GM23248 (cell line): Measurements from ENCODE around the gene STRAP. TPM values are rescaled to one million over a fixed set of nuclear protein-coding genes. Genes with fewer than 3 reads are reported as not detected.

ENCODE experiments used
- DNase-seq: peaks from one replicate; pipeline ENCODE4 v3.0.0-alpha.2; 2015
- H2AFZ ChIP-seq: fragments of 200-600 bp; sonication (generic); 2 replicates; pipeline ENCODE4 v1.6.1; 2016; ENCODE audit warnings: antibody characterized with exemption
- H3F3A ChIP-seq: fragments of 200-600 bp; sonication (generic); 2 replicates; pipeline ENCODE4 v1.6.1; 2016; ENCODE audit warnings: mild to moderate bottlenecking, antibody characterized with exemption, mixed run types; ENCODE audit not compliant: insufficient read depth
- H3K27ac ChIP-seq: fragments of 200-600 bp; sonication (generic); 2 replicates; pipeline ENCODE4 v1.5.1; 2016; ENCODE audit warnings: mild to moderate bottlenecking
- H3K27me3 ChIP-seq: fragments of 200-600 bp; sonication (generic); replicated peaks from 2 replicates; pipeline ENCODE4 v1.6.1; 2016; ENCODE audit warnings: mild to moderate bottlenecking; ENCODE audit not compliant: insufficient read depth
- H3K36me3 ChIP-seq: fragments of 200-600 bp; sonication (generic); 2 replicates; pipeline ENCODE4 v1.6.1; 2016; ENCODE audit warnings: low read depth, mild to moderate bottlenecking
- H3K4me1 ChIP-seq: fragments of 200-600 bp; sonication (generic); 2 replicates; pipeline ENCODE4 v1.6.1; 2016; ENCODE audit warnings: mild to moderate bottlenecking; ENCODE audit not compliant: insufficient read depth
- H3K4me2 ChIP-seq: fragments of 200-600 bp; sonication (generic); one replicate; pipeline ENCODE4 v1.6.1; 2016; ENCODE audit warnings: mild to moderate bottlenecking; ENCODE audit not compliant: unreplicated experiment
- H3K4me3 ChIP-seq: fragments of 200-600 bp; sonication (generic); 2 replicates; pipeline ENCODE4 v1.5.1; 2016; ENCODE audit warnings: mild to moderate bottlenecking
- H3K79me2 ChIP-seq: fragments of 200-600 bp; sonication (generic); 2 replicates; pipeline ENCODE4 v1.6.1; 2016; ENCODE audit warnings: mild to moderate bottlenecking; ENCODE audit not compliant: insufficient read depth
- H3K9ac ChIP-seq: fragments of 200-600 bp; sonication (generic); 2 replicates; pipeline ENCODE4 v1.6.1; 2016; ENCODE audit warnings: mild to moderate bottlenecking
- H3K9me2 ChIP-seq: fragments of 200-600 bp; sonication (generic); 2 replicates; pipeline ENCODE4 v1.6.1; 2016; ENCODE audit warnings: mixed run types, mild to moderate bottlenecking, moderate library complexity; ENCODE audit not compliant: insufficient read depth
- H3K9me3 ChIP-seq: fragments of 200-600 bp; sonication (generic); one replicate; pipeline ENCODE4 v1.6.1; 2017; ENCODE audit warnings: low read depth
- H4K20me1 ChIP-seq: fragments of 200-600 bp; sonication (generic); 2 replicates; pipeline ENCODE4 v1.6.0; 2016; ENCODE audit not compliant: insufficient read depth
- EZH2 ChIP-seq: fragments of 200-600 bp; sonication (generic); IDR thresholded peaks from 2 replicates; pipeline ENCODE4 v1.6.1; 2018; ENCODE audit warnings: antibody characterized with exemption, mild to moderate bottlenecking; ENCODE audit not compliant: insufficient read depth, poor library complexity, severe bottlenecking
- EZH2phosphoT487 ChIP-seq: fragments of 200-600 bp; sonication (generic); IDR thresholded peaks from 2 replicates; pipeline ENCODE4 v1.6.1; 2018; ENCODE audit warnings: antibody characterized with exemption, moderate library complexity, mild to moderate bottlenecking, low read depth; ENCODE audit not compliant: insufficient read depth
- WGBS, 2 experiments: methylation state at CpG; one replicate each; pipeline ENCODE4 v1.1.6; 2015 to 2017; ENCODE audit warnings: low lambda C conversion rate in 2 of 2, low coverage in 1 of 2; ENCODE audit errors: missing lambda C conversion rate in 2 of 2; 5-methylcytosine and 5-hydroxymethylcytosine counted together
- in situ Hi-C: fragments of 300-500 bp; cut with MboI; formaldehyde crosslinking; loops from 2 replicates; pipeline ENCODE4 v1.15.0; 2020
- polyA plus RNA-seq: library from polyadenylated mRNA; unstranded; fragments of >200 nt; fragmentation: Nextera tagmentation; extraction: Ambion mirVana; gene quantifications from 2 replicates; pipeline ENCODE4 v1.2.1, GENCODE V29; 2016
- total RNA-seq: library from RNA; depleted of rRNA; stranded (reverse); fragments of >200 nt; shearing (Covaris generic); gene quantifications from 2 replicates; pipeline ENCODE4 v1.2.3, GENCODE V29; 2014; rRNA removed

Gene STRAP
- total RNA-seq (94.1 and 128 TPM in 2 replicates), polyA plus RNA-seq (284 and 294 TPM in 2 replicates)

- WGBS, 2 experiments: 1% methylated on average over 44 to 63 of the region's 63 CpGs
Observed at GRCh38 chr12:15882118-15882971, at the start of gene STRAP. TSS of gene STRAP (plus strand) at chr12:15882387. CDS start at chr12:15882708, 321 bp downstream.

GRCh38 chr12:15834575-15834974 is 47.6 kb upstream of the STRAP start:
- H3K27me3 ChIP-seq: no peaks in the 10 kb centered on the region
- no peak for TF ChIP-seq EZH2phosphoT487
- TF ChIP-seq EZH2: no peak
- H3K79me2 ChIP-seq: no peaks in the 10 kb centered on the region
- DNase-seq: peak; percentile 45
- WGBS, 2 experiments: 51 to 63% methylated on average over 4 of the region's 4 CpGs
- in situ Hi-C loops: no loop called here
- H3F3A ChIP-seq: peaks cover 45% of the 10 kb centered on the region
- H3K9me2 ChIP-seq: no peaks in the 10 kb centered on the region
- no peaks in the 10 kb centered on the region for H4K20me1 ChIP-seq
- H3K9me3 ChIP-seq: no peaks in the 10 kb centered on the region
- H2AFZ ChIP-seq: 0 out of 2 replicates have a peak overlapping the region, but pooled peaks have one; percentile 47
- H3K4me2 ChIP-seq: no peak overlapping the region
- H3K4me3 ChIP-seq: no peak overlapping the region
- H3K9ac ChIP-seq: no peak overlapping the region
- H3K4me1 ChIP-seq: peaks cover 49% of the 10 kb centered on the region
- no peaks in the 10 kb centered on the region for H3K36me3 ChIP-seq
- no peak overlapping the region; the same call in 1 of the 2 replicates for H3K27ac ChIP-seq

More at GRCh38 chr12:15882118-15882971, at the start of gene STRAP:
- Histone ChIP-seq H3K9me3 (no peaks in the 10 kb centered on the region), H3K4me1 (peaks cover 20% of the 10 kb centered on the region), H3K9ac (peak within 1 kb of the TSS; percentile 100), H3K79me2 (peaks cover 51% of the 10 kb centered on the region), H3K4me3 (peak within 1 kb of the TSS; percentile 97), H4K20me1 (0 out of 2 replicates have a peak, but pooled peaks cover 6% of the 10 kb centered on the region), H3F3A (peaks cover 28% of the 10 kb centered on the region; the same call in 1 of the 2 replicates), H3K27ac (peak within 1 kb of the TSS; percentile 99), H2AFZ (peak within 1 kb of the TSS; percentile 95), H3K36me3 (0 out of 2 replicates have a peak, but pooled peaks cover 9% of the 10 kb centered on the region), H3K4me2 (peak within 1 kb of the TSS; percentile 98), H3K27me3 (no peaks in the 10 kb centered on the region), H3K9me2 (no peaks in the 10 kb centered on the region)
- in situ Hi-C loops: no loop called here
- DNase-seq: peak; percentile 98
- TF ChIP-seq EZH2: no peak
- TF ChIP-seq EZH2phosphoT487: no peak

GRCh38 chr12:15837141-15837790 is 44.9 kb upstream of the STRAP start:
- Histone ChIP-seq H3K9ac (peak overlapping the region; percentile 52), H3K36me3 (no peaks in the 10 kb centered on the region), H2AFZ (peak overlapping the region; percentile 68), H3K9me2 (no peaks in the 10 kb centered on the region), H3K9me3 (no peaks in the 10 kb centered on the region), H4K20me1 (no peaks in the 10 kb centered on the region), H3K4me3 (peak overlapping the region; percentile 17; the same call in 1 of the 2 replicates), H3F3A (peaks cover 24% of the 10 kb centered on the region), H3K4me2 (peak overlapping the region; percentile 55), H3K4me1 (peaks cover 34% of the 10 kb centered on the region), H3K27ac (peak overlapping the region; percentile 74), H3K79me2 (no peaks in the 10 kb centered on the region), H3K27me3 (no peaks in the 10 kb centered on the region)
- no peak for TF ChIP-seq EZH2phosphoT487
- no peak for TF ChIP-seq EZH2
- 23 to 24% methylated on average over 5 of the region's 5 CpGs for WGBS, 2 experiments
- in situ Hi-C loops: no loop called here
- peak; percentile 77 for DNase-seq

GRCh38 chr12:15839041-15839440 is 43.1 kb upstream of the STRAP start:
- H3K4me2 ChIP-seq: no peak overlapping the region
- H3K27me3 ChIP-seq: no peaks in the 10 kb centered on the region
- no peaks in the 10 kb centered on the region for H3K9me2 ChIP-seq
- H3F3A ChIP-seq: peaks cover 33% of the 10 kb centered on the region
- no peaks in the 10 kb centered on the region for H3K9me3 ChIP-seq
- 93 to 94% methylated on average over 2 of the region's 2 CpGs for WGBS, 2 experiments
- no peak for DNase-seq
- in situ Hi-C loops: no loop called here
- H4K20me1 ChIP-seq: no peaks in the 10 kb centered on the region
- no peak overlapping the region for H2AFZ ChIP-seq
- no peaks in the 10 kb centered on the region for H3K36me3 ChIP-seq
- no peak overlapping the region for H3K4me3 ChIP-seq
- H3K27ac ChIP-seq: no peak overlapping the region
- H3K9ac ChIP-seq: no peak overlapping the region
- TF ChIP-seq EZH2: no peak
- TF ChIP-seq EZH2phosphoT487: no peak
- no peaks in the 10 kb centered on the region for H3K79me2 ChIP-seq
- H3K4me1 ChIP-seq: peaks cover 41% of the 10 kb centered on the region
